H7 (cell line): Measurements from ENCODE around the gene CTDSP1. TPM values are rescaled to one million over a fixed set of nuclear protein-coding genes. Genes with fewer than 3 reads are reported as not detected.

ENCODE experiments used
- DNase-seq: peaks from one replicate; pipeline ENCODE4 v3.0.0; 2012
- H3K27me3 ChIP-seq: 2 replicates; pipeline ENCODE4 v1.6.0; 2011; ENCODE audit warnings: mild to moderate bottlenecking, low read length; ENCODE audit not compliant: control insufficient read depth, insufficient read depth
- H3K36me3 ChIP-seq: replicated peaks from 2 replicates; pipeline ENCODE4 v1.5.1; 2011; ENCODE audit warnings: low read length; ENCODE audit not compliant: control insufficient read depth, insufficient read depth
- H3K4me3 ChIP-seq: 2 replicates; pipeline ENCODE4 v1.5.1; 2011; ENCODE audit warnings: low read depth, mild to moderate bottlenecking, control low read depth, low read length, moderate library complexity; ENCODE audit not compliant: insufficient read depth
- total RNA-seq: library from RNA; depleted of rRNA; stranded (reverse); fragments of >200 nt; shearing (Covaris generic); gene quantifications from 2 replicates; pipeline ENCODE4 v1.2.3, GENCODE V29; 2014; rRNA removed

The CTDSP1 gene
- total RNA-seq, 1 experiment from 2014 or later, result 29.9 TPM

DNA sequence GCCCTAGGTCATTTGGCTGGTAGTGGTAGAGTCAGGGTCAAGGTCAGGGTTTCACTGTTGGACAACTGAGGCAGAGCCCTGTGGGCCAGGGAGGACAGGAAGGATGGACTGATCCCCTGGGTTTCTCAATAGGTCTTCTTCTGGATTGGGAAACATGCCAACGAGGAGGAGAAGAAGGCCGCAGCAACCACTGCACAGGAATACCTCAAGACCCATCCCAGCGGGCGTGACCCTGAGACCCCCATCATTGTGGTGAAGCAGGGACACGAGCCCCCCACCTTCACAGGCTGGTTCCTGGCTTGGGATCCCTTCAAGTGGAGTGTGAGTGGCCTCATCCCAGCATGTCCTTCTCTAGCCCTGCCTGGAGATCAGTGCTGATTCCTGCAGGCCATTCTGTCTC, 37.3 kb downstream of the CTDSP1 start:
- no peak for DNase-seq
- Histone ChIP-seq H3K4me3 (no peak overlapping the region), H3K36me3 (no peaks in the 10 kb centered on the region), H3K27me3 (no peaks in the 10 kb centered on the region; the same call in 1 of the 2 replicates)

DNA sequence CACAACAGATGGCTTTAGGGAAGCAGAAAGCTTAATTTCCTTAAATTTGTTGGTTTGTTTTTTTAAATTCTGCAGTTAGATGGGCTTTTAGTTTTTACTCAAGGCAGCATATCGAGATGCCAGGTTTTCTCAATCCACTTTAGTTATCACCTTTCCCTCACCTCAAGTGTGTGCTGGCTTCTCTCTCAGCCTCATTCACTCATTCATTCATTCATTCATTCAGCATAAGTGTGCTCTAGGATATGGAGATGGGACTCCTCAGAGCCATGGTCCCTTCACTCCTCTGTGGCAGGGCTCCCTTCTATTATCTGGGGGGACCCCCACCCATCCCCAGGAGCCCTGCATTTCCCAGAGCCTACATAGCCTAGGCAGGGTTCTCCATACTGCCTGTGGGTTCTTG, 38.3 kb downstream of the CTDSP1 start:
- no peaks in the 10 kb centered on the region for H3K36me3 ChIP-seq
- DNase-seq, result peak; percentile 22
- no peak overlapping the region for H3K4me3 ChIP-seq
- H3K27me3 ChIP-seq, result no peaks in the 10 kb centered on the region; the same call in 1 of the 2 replicates

DNA sequence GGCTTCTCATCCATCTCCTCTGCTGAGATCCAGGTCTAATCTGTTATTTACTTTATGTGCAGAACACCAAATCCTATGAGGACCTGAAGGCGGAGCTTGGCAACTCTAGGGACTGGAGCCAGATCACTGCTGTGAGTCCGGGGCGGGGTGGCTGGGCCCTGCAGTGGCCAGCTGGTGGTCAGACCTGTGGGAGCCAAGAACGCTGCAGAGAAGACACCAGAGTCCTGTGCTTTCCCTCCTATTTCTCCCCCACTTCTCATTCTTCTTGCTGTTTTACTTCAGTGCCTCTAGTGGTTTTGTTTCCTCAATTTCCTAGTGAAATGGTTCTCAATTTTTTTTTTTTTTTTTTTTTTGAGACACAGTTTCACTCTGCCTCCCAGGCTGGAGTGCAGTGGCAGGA, 38.9 kb downstream of the CTDSP1 start:
- Histone ChIP-seq H3K36me3 (no peaks in the 10 kb centered on the region), H3K4me3 (no peak overlapping the region), H3K27me3 (no peaks in the 10 kb centered on the region; the same call in 1 of the 2 replicates)
- DNase-seq, result peak; percentile 22

DNA sequence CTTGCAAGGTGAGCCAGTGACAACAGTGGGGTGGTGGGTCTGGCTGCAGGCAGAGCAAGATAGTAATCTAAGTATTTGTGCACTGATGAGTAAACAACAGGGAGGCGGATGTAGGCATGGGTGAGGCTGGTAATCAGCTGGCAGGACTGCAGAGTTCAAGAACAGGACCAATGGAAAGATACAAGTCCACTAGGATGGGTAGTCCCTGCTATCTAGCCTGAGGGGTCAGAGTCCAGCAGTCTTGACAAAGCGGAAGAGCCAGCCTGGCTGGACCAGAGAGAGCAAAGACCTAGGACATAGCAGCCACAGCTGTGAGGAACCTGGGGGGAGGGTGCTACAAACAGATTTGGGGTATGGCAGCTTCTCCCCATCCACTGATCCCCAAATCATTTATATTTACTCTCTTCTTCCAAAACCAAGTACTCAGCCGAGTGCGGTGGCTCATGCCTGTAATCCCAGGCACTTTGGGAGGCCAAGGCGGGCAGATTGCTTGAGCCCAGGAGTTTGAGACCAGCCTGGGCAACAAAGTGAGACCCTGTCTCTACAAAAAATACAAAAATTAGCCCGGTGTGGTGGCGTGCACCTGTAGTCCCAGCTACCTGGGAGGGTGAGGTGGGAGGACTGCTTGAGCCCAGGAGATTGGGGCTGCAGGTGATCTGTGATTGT, 45.2 kb downstream of the CTDSP1 start:
- no peaks in the 10 kb centered on the region for H3K27me3 ChIP-seq
- no peak for DNase-seq
- H3K36me3 ChIP-seq, result peaks cover 2% of the 10 kb centered on the region
- H3K4me3 ChIP-seq, result no peak overlapping the region

DNA sequence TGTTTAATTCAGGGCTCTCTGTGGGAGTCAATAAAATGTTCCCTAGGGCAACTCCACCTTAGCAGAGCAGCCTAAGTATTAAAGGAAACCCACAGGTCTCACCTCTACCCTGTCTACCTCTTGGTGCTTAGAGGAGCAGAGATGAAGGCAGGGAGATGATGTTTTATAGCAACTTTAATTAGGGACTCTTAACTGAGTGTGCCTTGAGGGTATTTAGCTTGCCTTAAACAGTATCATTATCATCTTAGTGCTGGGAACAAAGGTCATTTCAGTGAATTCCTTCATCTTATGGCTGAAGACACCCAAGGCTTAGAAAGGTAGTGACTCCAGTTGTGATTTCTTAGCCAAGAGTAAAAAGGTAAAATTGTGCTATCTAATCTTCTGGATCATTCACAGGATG, 45.9 kb downstream of the CTDSP1 start:
- no peak for DNase-seq
- Histone ChIP-seq H3K27me3 (no peaks in the 10 kb centered on the region), H3K4me3 (no peak overlapping the region), H3K36me3 (peaks cover 2% of the 10 kb centered on the region)

DNA sequence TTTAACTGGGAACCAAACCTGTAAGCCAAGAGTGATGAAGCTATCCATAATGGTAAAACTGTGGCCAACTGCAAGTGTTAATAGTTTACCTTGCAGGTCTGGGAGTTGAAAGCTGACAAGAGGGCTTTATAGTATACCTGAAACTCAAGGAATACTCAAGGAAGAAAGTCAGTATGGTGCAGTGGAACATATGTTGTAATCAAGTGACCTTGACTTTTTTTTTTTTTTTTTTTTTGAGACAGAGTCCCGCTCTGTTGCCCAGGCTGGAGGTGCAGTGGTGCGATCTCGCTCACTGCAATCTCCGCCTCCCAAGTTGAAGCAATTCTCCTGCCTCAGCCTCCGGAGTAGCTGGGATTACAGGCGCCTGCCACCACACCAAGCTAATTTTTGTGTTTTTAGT, 46.9 kb downstream of the CTDSP1 start:
- peaks cover 2% of the 10 kb centered on the region for H3K36me3 ChIP-seq
- H3K4me3 ChIP-seq, result no peak overlapping the region
- no peaks in the 10 kb centered on the region for H3K27me3 ChIP-seq
- DNase-seq, result no peak

DNA sequence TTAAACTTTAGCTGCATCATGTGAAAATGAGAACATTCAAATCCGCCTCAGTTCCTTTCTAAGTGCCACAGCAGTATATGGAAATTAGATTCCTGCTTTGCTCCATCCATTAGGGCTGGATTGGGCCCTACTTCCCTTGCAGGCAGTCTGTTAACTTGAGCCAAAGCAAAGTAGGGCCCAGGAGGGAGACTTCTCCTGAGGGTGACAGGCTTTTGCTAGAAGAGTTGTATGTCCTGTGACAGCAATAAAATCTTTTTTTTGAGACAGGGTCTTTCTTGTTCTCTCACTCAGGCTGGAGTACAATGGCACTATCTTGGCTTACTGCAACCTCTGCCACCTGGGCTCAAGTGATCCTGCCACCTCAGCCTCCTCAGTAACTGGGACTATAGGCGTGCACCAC, 47.4 kb downstream of the CTDSP1 start:
- Histone ChIP-seq H3K4me3 (no peak overlapping the region), H3K36me3 (peaks cover 2% of the 10 kb centered on the region), H3K27me3 (no peaks in the 10 kb centered on the region)
- DNase-seq, result no peak

DNA sequence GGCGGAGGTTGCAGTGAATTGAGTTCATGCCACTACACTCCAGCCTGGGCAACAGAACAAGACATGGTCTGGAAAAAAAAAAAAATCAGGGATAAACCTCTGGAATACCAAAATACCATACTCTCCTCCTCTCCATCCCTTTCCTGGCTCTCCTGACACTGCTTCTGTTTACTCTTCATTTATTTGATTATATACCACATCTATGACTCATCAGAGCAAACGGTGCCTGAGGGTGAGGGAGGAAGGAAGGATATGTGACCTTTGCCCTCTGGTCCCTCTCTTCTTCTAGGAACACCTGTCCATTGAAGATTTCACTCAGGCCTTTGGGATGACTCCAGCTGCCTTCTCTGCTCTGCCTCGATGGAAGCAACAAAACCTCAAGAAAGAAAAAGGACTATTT, 49.3 kb downstream of the CTDSP1 start:
- H3K36me3 ChIP-seq, result peaks cover 2% of the 10 kb centered on the region
- no peaks in the 10 kb centered on the region for H3K27me3 ChIP-seq
- no peak overlapping the region for H3K4me3 ChIP-seq
- no peak for DNase-seq

DNA sequence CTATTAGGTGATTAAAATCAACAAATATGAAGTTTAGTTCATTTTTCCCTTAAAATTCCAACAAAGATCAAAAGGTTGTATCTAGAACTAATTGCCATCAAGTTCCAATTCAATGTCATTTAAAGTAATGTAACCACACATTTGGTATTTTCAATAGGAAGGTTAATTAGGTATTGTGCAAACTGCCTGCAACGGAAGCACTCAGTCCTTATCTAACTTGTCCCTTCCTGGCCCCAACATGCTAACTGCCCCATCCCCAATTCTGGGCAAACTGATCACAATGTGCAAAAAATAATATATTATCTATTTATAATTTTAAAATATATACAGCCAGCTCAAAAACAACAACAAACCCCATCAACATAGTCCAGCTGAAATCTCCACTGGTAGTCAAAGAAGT, 52.4 kb downstream of the CTDSP1 start:
- DNase-seq, result no peak
- H3K36me3 ChIP-seq, result peaks cover 13% of the 10 kb centered on the region
- no peak overlapping the region for H3K4me3 ChIP-seq
- H3K27me3 ChIP-seq, result no peaks in the 10 kb centered on the region

Other genes with a start within 250 kb of the CTDSP1 start
- not detected in 2 replicates for gene CXCR1, start 232.9 kb upstream of the CTDSP1 start, total RNA-seq
- 146 and 167 TPM in 2 replicates for gene ARPC2, start 182.7 kb upstream of the CTDSP1 start, total RNA-seq
- 0.11 TPM in 1 of 2 replicates, not detected in the other for gene GPBAR1, start 138.9 kb upstream of the CTDSP1 start, total RNA-seq
- 139 and 141 TPM in 2 replicates for gene AAMP, start 129.7 kb upstream of the CTDSP1 start, total RNA-seq
- gene PNKD, start 129.3 kb upstream of the CTDSP1 start, total RNA-seq, result 46.5 and 61.3 TPM in 2 replicates
- 34.1 and 35.6 TPM in 2 replicates for gene TMBIM1, start 107.4 kb upstream of the CTDSP1 start, total RNA-seq
- gene CATIP, start 43.0 kb upstream of the CTDSP1 start, total RNA-seq, result 0.76 TPM in 1 of 2 replicates, not detected in the other
- not detected in 2 replicates for gene SLC11A1, start 17.6 kb upstream of the CTDSP1 start, total RNA-seq
- 0.07 and 3.0 TPM in 2 replicates for gene VIL1, start 19.3 kb downstream of the CTDSP1 start, total RNA-seq
- gene USP37, start 168.5 kb downstream of the CTDSP1 start, total RNA-seq, result 12.4 and 14.5 TPM in 2 replicates
- 95.5 and 120 TPM in 2 replicates for gene CNOT9, start 169.0 kb downstream of the CTDSP1 start, total RNA-seq
- gene PLCD4, start 208.0 kb downstream of the CTDSP1 start, total RNA-seq, result not detected in 2 replicates